DOHH2 (cell line): Measurements from ENCODE around the gene AK8.

ENCODE experiments used
- H3F3A ChIP-seq: fragments of 200-600 bp; sonication (generic), shearing (Covaris generic); 2 replicates; pipeline ENCODE4 v1.6.0; 2016; ENCODE audit warnings: antibody characterized with exemption, mild to moderate bottlenecking; ENCODE audit not compliant: control insufficient read depth, insufficient read depth
- H3K27ac ChIP-seq: fragments of 200-600 bp; sonication (generic); 2 replicates; pipeline ENCODE4 v1.5.1; 2014; ENCODE audit warnings: low read depth, mild to moderate bottlenecking, low read length, moderate library complexity
- H3K27me3 ChIP-seq: fragments of 200-600 bp; sonication (generic); 2 replicates; pipeline ENCODE4 v1.6.1; 2014; ENCODE audit warnings: mild to moderate bottlenecking, low read length, mixed read lengths; ENCODE audit not compliant: control insufficient read depth
- H3K36me3 ChIP-seq: fragments of 200-600 bp; sonication (generic); 2 replicates; pipeline ENCODE4 v1.6.1; 2014; ENCODE audit warnings: mild to moderate bottlenecking, low read length, moderate library complexity, mixed read lengths; ENCODE audit not compliant: control insufficient read depth
- H3K4me1 ChIP-seq: fragments of 200-600 bp; sonication (generic); 2 replicates; pipeline ENCODE4 v1.6.1; 2014; ENCODE audit warnings: mild to moderate bottlenecking, low read length, mixed read lengths; ENCODE audit not compliant: control insufficient read depth
- H3K4me2 ChIP-seq: fragments of 200-600 bp; sonication (generic); 2 replicates; pipeline ENCODE4 v1.6.0; 2014; ENCODE audit warnings: mild to moderate bottlenecking, low read length, moderate library complexity
- H3K4me3 ChIP-seq: fragments of 200-600 bp; sonication (generic); 2 replicates; pipeline ENCODE4 v1.5.1; 2014; ENCODE audit warnings: mild to moderate bottlenecking, low read length, mixed read lengths
- H3K79me2 ChIP-seq: fragments of 200-600 bp; sonication (generic); 2 replicates; pipeline ENCODE4 v1.6.1; 2014; ENCODE audit warnings: mild to moderate bottlenecking, low read length, mixed read lengths; ENCODE audit not compliant: control insufficient read depth
- H3K9me2 ChIP-seq: fragments of 200-600 bp; sonication (generic); replicated peaks from 2 replicates; pipeline ENCODE4 v1.6.1; 2014; ENCODE audit warnings: mild to moderate bottlenecking, low read length, mixed read lengths; ENCODE audit not compliant: control insufficient read depth
- H3K9me3 ChIP-seq: fragments of 200-600 bp; sonication (generic); 2 replicates; pipeline ENCODE4 v1.6.1; 2014; ENCODE audit warnings: antibody characterized with exemption, low read length, mixed read lengths; ENCODE audit not compliant: control insufficient read depth, insufficient read depth
- H4K20me1 ChIP-seq: fragments of 200-600 bp; sonication (generic); 2 replicates; pipeline ENCODE4 v1.6.0; 2014; ENCODE audit warnings: low read depth, mild to moderate bottlenecking, antibody characterized with exemption, low read length, moderate library complexity; ENCODE audit not compliant: control insufficient read depth, insufficient read depth
- CTCF ChIP-seq: fragments of 200-600 bp; sonication (generic); IDR thresholded peaks from one replicate; pipeline ENCODE4 v1.5.1; 2014; ENCODE audit warnings: antibody characterized with exemption, mild to moderate bottlenecking, low read depth, low read length; ENCODE audit not compliant: poor library complexity, severe bottlenecking
- EZH2phosphoT487 ChIP-seq: fragments of 200-600 bp; sonication (generic); IDR thresholded peaks from 2 replicates; pipeline ENCODE4 v1.6.1; 2017; ENCODE audit warnings: borderline replicate concordance, mild to moderate bottlenecking, antibody characterized with exemption, low read length, moderate library complexity, mixed read lengths

The AK8 gene

GRCh38 chr9:132787748-132788159 is 90.3 kb downstream of the AK8 start:
- Histone ChIP-seq H3K27me3 (no peaks in the 10 kb centered on the region), H3K9me2 (no peaks in the 10 kb centered on the region), H3K79me2 (no peaks in the 10 kb centered on the region), H3K4me1 (peaks cover 23% of the 10 kb centered on the region), H3K27ac (peak overlapping the region; percentile 17), H3K36me3 (no peaks in the 10 kb centered on the region), H3F3A (peaks cover 3% of the 10 kb centered on the region; the same call in 1 of the 2 replicates), H4K20me1 (no peaks in the 10 kb centered on the region), H3K4me3 (peak overlapping the region; percentile 45), H3K4me2 (peak overlapping the region; percentile 57), H3K9me3 (no peaks in the 10 kb centered on the region)
- TF ChIP-seq CTCF (no peak), EZH2phosphoT487 (no peak)

- Histone ChIP-seq H3K4me2 (no peak overlapping the region), H3K4me3 (no peak overlapping the region), H3K4me1 (peaks cover 23% of the 10 kb centered on the region), H3K9me2 (no peaks in the 10 kb centered on the region), H3K27me3 (peaks cover 12% of the 10 kb centered on the region), H3K36me3 (no peaks in the 10 kb centered on the region), H4K20me1 (no peaks in the 10 kb centered on the region), H3K27ac (no peak overlapping the region), H3K79me2 (no peaks in the 10 kb centered on the region), H3F3A (peaks cover 3% of the 10 kb centered on the region; the same call in 1 of the 2 replicates), H3K9me3 (no peaks in the 10 kb centered on the region)
- TF ChIP-seq EZH2phosphoT487, result no peak
- TF ChIP-seq CTCF, result no peak
Observed at GRCh38 chr9:132784286-132784830, 93.7 kb downstream of the AK8 start.

- Histone ChIP-seq H3K27ac (no peak overlapping the region), H3K9me3 (no peaks in the 10 kb centered on the region), H3K36me3 (no peaks in the 10 kb centered on the region), H3K9me2 (no peaks in the 10 kb centered on the region), H3K4me1 (peaks cover 18% of the 10 kb centered on the region), H3K4me2 (no peak overlapping the region), H4K20me1 (no peaks in the 10 kb centered on the region), H3F3A (peaks cover 3% of the 10 kb centered on the region; the same call in 1 of the 2 replicates), H3K4me3 (no peak overlapping the region), H3K79me2 (no peaks in the 10 kb centered on the region), H3K27me3 (peaks cover 12% of the 10 kb centered on the region)
- TF ChIP-seq CTCF (no peak), EZH2phosphoT487 (no peak)
Observed at GRCh38 chr9:132783006-132783405, 95.1 kb downstream of the AK8 start.
